B cell (primary cell): ENCODE results near the gene C1orf174.

ENCODE experiments used
- CTCF ChIP-seq: fragments of 200-600 bp; IDR thresholded peaks from one replicate; pipeline ENCODE4 v1.8.0; 2022; ENCODE audit warnings: antibody characterized with exemption, mild to moderate bottlenecking
- EZH2 ChIP-seq: IDR thresholded peaks from 2 replicates; pipeline ENCODE4 v1.6.1; 2012; ENCODE audit warnings: borderline replicate concordance, low read depth, mild to moderate bottlenecking, moderate library complexity, low read length; ENCODE audit not compliant: insufficient read depth, poor library complexity, severe bottlenecking

GRCh38 chr1:3905953-3906671 lies 6.0 kb upstream of the C1orf174 start:
- TF ChIP-seq CTCF, result no peak
- TF ChIP-seq EZH2, result no peak
